T-helper 1 cell (primary cell): Measurements from ENCODE around the gene OTOG.

Experiments
- DNase-seq, 5 donors: peaks; one replicate each; pipeline ENCODE4 v3.0.0-alpha.2; 2012 to 2020
- total RNA-seq, 4 donors: gene quantifications; one replicate each; lab custom pipeline; 2026; lab: John Stamatoyannopoulos, UW

The OTOG gene, protein sequence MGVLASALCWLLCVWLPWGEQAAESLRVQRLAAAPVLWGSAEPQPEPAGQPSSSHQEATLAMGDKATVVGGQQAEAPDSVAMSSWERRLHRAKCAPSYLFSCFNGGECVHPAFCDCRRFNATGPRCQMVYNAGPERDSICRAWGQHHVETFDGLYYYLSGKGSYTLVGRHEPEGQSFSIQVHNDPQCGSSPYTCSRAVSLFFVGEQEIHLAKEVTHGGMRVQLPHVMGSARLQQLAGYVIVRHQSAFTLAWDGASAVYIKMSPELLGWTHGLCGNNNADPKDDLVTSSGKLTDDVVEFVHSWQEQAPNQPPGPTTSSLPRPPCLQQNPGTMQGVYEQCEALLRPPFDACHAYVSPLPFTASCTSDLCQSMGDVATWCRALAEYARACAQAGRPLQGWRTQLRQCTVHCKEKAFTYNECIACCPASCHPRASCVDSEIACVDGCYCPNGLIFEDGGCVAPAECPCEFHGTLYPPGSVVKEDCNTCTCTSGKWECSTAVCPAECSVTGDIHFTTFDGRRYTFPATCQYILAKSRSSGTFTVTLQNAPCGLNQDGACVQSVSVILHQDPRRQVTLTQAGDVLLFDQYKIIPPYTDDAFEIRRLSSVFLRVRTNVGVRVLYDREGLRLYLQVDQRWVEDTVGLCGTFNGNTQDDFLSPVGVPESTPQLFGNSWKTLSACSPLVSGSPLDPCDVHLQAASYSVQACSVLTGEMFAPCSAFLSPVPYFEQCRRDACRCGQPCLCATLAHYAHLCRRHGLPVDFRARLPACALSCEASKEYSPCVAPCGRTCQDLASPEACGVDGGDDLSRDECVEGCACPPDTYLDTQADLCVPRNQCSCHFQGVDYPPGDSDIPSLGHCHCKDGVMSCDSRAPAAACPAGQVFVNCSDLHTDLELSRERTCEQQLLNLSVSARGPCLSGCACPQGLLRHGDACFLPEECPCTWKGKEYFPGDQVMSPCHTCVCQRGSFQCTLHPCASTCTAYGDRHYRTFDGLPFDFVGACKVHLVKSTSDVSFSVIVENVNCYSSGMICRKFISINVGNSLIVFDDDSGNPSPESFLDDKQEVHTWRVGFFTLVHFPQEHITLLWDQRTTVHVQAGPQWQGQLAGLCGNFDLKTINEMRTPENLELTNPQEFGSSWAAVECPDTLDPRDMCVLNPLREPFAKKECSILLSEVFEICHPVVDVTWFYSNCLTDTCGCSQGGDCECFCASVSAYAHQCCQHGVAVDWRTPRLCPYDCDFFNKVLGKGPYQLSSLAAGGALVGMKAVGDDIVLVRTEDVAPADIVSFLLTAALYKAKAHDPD (N-terminal part only)
- 0 reads per million in 4 donors for total RNA-seq

DNA sequence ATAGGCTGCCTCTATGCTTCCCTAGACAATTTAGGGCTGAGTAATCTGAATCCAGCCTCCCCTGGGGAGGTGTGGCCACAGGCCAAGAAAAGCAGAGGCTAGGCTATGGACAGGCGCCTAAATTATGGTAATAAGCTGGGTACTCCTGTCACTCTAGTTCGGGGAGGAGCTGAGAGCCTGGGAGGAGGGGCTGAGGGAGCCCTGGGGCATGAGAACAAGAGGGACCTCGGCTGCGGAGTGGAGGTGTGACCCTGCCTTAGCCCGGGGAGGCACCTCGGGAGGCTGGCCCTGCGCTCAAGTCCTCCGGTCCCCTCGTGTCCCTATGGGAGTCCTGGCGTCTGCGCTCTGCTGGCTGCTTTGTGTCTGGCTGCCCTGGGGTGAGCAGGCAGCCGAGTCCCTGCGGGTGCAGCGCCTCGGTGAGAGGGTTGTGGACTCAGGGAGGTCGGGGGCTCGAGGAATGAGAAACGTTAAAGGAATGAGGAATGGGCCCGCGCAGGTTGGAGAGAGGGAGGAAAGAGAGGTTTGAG lies at the start of gene OTOG:
Gene OTOG (plus strand): TSS at position 209 of the 527 bp plus-strand sequence. CDS start 114 bp downstream, at position 323.
- no peak for DNase-seq

DNA sequence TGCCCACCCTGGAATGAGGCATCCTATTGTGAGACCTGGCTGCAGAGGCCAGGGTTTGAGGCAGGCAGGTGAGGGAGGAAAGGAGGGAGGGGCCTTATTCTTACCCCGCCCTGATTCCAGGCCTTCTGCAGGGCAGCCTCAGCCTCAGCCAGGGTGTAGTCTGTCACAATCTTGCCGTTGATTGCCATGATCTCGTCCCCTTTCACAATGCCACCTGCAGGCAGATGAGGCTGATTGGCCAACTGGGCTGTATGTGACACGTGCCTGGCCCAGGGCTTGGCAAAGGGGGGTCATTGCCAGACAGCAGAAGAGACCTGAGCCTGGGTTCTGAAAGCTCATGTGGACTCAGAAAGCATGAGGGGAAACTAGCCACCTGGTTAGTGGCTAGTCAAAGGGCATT lies 49.0 kb upstream of the OTOG start:
- DNase-seq = no peak

DNA sequence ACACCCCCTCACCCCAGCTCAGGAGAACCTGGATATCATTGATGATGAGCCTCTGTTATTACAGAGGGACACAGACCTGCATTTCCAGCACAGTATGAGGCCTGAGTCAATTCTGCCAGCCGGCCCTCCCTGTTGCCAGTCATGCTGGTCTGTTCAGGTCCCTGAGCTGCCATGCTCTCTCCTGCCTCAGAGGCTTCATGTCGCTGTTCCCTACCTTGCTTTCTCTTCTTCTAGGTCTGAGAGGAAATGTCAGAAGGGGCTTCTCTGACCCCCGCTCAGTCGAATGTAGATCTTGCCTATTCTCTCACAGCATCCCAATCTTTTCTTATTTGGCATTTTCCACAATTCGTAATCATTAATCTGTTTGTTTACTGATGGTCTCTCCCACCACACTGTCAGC lies 48.6 kb upstream of the OTOG start:
- no peak for DNase-seq

DNA sequence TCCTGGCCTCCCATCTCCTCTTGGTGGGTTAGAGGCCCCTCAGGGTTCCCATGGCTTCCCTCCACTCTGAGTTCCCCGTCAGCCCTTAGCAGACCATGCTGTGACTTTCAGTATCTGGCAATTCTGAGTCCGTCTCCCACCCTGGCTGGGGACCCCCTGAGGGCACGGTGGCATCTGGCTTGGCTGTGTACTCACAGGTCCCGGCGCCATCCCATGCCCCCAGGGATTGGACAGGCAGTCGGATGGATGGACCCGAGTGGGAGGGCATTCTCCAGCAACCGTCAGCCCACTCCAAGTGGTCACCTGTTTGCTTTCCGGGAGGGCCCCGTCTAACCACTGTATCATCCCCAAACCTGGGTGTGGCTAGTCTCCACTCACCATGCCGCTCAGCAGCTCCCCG lies 46.4 kb upstream of the OTOG start:
- DNase-seq = no peak

DNA sequence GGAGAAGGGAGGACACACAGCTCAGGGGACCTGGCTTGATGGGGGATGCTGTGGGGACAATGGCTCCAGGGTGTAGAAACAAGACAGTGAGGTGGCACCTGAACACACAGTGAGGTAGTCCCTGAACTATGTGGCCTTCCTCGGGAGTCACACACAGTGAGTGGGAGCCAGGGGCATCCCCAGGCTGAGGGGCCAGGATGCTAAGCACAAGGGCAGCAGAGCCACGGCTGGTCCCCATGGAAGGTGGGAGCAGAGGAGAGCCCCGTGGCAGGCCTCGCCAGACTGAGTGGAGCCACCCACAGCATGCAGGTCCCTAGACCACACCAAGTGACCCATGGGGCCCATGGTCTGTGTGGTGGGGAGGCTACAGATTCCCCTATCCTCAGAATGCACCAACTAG lies 44.4 kb upstream of the OTOG start:
- no peak for DNase-seq

DNA sequence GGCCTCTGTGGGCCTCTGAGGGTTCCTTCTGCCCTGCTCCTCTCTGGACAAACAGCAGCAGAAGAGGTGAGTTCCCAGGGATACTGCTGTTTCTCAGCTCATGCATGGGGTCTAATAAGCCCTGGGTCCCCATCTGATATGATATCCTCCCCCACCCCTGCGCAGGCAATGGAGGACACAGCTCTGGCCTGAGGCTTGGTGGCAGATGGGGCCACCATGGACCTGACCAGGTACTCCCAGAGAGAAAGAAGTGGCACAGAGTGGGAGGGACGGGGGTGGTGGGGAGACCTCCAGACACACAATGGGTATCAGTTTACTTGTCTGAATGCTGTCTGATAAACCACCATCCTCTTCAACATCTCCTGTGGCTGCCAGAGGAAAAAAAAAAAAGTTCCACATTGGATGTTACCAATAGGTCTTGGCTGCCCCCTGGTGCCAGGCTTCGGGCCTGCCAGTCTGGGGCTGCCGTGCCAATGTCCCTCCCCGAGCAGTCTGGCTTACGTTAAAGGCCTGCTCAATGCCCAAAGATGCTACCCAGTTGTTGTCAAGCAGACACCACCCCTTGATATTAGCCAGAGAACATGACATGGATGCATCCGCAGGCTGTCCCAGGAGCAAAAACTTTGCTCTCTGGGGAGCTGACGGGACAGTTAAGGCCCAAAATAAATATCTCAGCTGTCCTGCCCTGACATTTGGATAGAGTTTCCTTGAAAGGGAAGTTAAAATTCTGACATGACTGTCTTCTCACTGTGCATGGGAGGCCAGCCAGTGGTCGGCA lies 42.5 kb upstream of the OTOG start:
- peak; percentile 47 to 72 (median 58) for DNase-seq

DNA sequence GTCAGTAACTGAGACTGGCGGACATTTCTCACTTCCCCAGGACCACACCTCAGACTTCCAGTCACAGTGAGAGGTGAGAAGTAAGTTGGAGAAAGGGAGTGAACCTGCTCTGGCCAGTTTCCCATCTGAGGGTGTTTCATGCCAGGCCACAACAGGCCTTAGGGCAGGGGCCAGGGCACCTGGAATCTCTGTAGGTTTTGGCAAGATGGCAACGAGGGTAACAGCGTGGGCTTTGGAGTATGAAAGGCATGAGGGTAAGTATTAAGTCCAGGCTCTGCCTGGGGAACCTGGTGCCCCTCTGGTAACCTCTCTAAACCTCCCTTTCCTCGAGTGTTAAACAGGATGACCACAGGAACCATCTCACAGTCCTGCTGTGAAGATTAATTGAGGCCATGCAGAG lies 41.9 kb upstream of the OTOG start:
- no peak for DNase-seq

DNA sequence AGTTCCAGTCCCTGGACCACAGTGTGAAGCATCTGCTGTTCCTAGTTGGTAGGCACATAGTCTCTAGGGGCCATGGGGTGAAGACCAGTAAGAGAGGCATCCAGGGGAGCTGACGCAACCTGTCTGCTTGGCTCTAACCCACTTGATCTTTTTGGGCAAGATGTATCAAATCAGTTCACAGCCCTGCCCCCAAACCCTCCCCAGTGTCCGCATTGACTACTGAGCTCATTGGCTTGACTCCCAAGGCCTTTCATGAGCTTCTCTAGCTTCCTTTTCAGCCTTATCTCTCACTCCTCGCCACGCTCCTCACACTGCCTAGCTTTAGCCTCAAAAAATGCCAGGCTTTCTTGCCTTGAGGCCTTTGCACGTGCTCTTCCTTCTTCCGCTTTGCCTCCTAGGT lies 40.7 kb upstream of the OTOG start:
- no peak for DNase-seq

DNA sequence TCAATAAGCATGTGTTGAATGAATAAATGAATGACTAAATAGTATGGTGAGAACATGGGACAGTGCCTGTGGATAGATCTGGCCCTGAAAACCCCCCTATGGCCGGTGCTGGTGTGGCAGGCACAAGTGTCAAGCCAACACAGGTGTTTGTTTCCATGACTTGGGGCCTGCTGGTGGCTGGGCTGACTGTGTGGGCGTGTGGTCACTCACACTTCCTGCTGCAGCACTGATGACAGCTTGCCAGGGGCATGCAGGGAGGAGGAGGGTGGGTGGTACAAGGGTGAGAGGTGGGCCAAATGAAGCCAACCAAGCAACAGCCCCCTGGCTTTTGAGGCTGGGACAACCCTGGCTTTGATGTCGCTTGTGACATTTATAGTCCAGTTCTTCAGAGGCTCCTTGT lies 40.1 kb upstream of the OTOG start:
- DNase-seq = no peak

DNA sequence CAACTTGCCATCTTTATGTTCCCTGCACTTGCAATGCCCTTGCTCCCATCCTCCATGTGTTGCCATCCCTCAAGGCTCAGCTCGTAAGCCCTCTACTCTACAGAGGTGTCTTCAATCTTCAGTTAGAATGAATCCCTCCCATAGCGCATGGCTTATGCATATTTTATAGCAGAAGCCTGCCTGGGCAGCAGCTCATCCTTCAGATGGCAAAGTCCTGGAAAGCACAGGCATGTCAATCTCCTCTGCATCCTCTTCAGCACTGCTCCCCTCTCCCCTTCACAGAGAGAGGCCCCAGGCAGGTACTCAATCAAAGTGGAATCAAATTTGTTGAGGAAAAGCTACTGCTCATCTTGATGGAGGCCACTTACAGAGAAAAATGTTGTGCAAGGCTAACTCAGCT lies 39.3 kb upstream of the OTOG start:
- no peak for DNase-seq

DNA sequence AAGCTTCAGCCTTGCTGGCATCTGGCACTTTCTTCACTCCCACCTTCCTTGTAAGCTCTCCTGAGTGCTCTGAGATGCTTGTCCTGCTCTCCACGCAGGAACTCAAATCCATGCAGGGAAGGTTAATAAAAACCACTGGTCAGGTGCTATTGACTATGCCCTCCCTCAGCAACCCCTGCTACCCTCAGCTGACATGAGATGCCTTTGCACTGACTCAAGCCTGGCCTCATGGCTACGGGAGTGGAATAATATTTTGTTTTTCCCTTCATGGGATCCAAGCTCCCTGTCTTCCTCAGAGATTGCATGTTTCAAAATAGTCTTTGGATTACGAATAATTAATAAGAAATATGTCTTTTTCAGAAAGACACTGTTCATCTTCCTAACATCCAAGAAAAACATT lies 38.8 kb upstream of the OTOG start:
- no peak for DNase-seq

DNA sequence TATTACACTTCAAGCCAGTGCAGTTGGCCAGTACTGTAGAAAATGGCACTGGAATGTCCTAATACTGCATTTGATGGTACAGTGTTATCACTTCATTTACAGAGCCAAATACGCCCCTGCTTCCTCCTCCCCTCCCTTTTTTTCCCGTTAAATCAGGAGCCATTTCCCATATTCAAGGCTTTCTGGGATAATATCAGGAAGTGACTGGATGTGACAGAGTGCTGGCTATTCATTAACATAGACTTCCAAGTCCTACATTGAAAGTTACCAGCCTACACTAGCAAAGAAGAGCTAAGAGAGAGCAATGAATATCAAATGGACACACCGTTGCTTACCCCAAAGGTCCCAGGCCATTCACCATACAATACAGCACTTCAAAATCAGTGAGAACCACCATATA lies 38.3 kb upstream of the OTOG start:
- no peak for DNase-seq

DNA sequence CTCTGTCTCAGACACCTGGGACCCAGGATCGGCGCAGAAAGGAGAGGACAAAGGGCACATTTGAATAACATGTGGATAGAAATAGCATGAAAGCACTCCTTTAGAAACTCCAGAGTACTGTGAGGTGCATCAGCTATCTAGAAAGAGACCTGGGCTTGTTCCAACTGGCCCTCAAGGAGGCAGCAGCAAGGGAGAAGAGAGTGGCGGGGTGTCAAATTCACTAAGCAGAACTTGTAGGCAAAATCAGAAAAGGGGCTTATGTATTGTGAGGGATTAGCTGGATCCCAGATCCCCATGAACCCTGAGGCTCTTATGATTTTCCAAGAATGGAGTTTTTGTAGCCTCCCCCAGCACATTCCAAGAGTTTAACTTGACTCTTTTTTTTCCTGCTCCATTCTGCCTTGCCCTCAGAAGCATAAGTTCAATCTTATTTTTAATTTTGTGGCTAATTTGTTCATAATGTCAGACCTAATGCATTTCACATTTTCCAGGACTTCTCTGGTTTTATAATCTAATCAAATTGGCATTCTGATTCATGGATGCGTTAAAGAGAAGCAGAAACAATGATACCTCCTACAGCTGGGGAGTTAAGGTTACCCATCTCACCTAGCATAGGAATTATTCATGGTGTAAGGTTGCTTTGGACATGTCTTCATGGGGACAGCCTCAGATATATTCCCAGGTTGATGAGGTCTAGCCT lies 36.4 kb upstream of the OTOG start:
- DNase-seq = no peak

DNA sequence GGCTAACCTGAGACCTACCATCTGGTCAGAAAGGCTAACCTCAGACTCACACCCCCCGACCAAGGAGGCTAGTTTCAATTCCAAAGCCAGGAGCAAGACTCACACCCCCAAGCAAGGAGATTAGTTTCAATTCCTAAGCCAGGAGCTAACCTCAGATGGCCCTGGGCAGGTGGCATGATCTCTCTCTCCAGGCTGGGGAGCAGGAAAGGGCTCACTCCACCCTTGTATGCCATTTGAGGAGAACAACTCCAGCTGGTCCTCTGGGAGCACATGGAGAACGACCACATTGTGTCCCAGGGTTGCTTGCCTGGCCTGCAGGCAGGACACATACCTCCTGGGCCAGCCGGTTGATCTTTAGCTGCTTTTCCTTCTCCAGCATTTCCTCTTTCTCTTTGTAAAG lies 35.5 kb upstream of the OTOG start:
- no peak for DNase-seq

DNA sequence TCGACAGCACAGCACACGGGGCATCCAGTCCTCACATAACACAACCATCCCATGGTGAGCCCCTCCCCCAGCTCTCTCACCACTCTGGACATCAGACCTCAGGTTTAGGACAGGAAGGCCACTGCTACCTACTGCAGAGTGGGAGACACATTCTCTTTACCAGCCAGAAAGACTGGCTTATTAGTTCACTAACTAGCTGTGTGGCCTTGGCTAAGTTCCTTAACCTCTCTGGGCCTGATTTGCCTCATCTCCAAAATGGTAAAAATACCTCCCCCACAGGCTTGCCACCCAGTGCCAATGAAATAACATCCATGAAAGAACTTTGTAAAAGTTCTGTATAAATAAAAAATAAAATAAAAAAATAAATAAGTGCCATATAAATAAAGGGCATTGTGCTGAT lies 35.0 kb upstream of the OTOG start:
- no peak for DNase-seq

DNA sequence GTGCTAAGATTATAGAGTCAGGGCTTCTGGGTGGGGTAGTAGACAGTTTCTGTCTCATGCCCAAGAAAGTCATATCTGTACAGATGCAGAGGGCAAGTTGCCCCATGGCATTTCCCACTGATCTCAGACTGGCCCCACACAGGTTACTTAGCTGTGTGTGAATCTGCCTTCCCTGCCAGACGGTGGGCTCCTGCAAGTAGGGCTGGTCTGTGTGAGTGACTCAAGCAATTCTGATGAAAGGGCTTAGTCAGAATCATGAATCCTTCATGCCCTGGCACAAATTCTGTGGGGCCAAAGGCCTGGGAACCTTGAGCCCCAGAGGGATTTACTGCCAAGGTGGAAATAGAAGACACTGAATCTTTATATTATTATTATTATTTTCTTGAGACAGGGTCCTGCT lies 33.2 kb upstream of the OTOG start:
- no peak for DNase-seq

DNA sequence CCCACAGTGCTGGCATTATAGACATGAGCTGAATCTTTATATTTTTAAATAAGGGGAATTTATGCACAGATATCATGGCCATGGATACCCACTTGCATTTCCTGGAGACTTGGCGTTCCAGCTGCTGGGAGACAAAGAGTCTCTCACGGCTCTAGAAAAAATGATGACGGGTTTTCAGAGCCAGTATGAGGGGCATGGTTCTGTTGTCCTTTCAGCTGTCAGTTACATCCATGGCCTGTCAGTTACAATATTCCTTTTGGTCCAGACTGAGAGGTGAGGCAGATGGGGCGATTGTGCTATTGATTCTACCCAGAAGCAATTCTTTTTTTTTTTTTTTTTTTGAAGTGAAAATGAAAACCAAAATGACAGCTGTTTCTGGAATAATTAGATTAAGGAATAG lies 32.6 kb upstream of the OTOG start:
- DNase-seq = no peak

DNA sequence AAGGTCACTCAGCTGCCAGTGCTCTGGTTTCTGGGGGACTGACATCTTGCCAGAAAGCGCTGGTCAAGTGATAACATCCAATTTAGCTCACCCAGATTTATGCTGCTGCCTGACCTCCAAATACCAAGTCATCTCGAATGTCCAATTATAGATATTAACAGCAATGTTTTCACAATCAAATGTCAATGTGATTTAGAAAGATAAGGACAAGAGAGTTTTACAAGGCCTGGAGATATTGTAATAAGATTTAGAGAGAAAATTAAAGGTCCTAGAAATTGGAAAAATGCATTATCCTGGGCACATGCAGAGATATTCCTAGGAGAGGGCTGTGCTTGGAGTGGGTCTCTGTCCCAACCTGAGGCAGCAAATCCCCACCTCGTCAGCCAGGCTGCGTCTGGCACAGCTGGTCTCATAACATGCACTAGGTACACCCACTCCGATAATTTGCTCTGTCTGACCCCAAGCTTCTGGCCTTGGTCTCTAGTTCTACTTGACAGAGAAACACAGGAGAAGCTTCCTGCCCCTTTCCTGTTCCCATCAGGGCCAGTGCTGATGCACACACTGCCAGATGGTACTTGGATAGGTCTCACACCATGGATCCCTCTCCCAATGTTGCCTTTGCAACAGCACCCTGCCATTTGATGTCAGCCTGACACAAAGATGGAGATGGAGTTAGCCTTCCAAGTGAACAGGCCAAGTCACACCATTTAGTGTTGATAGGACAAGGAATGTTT lies 31.4 kb upstream of the OTOG start:
- no peak for DNase-seq

DNA sequence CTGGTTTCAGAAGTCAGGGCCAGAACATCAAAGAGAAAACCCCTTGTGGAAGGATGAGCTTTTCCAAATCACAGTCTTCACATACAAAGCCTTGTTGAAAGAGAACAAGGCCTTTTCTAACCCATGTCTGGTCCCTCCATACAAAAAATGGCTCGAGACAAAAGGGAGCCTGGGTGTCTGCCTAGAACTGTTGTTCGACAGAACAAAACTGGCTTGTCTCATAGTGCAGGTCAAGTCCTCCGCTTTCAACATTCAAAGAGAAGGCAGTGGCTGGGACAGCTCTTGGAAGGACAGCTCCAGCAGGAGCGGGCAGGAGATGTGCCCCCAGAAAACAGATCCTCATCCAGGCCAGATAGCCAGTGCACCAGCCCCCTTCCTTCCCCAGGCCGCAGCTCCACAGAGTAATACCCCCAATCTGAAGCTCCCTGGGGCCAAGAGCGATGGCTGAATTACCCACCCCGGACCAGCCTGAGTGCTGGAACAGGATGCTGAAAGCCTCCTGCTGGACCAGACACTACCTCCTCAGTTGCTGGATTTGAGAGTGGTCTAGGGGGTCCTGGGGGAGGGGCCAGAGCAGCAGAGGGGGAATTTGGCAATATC lies 30.4 kb upstream of the OTOG start:
- no peak for DNase-seq

DNA sequence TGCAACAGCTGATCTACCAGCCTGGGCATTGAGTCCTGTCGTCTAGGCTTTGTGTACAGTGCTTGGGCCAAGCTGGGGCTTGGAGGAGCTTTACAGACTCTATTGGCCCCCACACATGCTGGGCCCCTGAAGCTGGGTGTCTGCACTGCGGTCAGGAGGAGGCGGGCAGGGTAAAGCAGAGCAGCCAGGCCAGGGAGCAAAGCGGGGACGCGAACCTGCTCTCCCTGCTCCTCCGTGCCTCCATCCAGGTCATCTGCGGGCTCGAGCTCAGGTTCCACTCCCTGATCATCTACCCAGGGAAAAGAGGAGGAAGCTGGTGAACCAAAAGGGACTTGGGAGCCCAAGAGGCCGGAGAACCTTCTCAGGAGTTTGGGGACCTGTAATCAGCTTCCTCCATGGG lies 29.9 kb upstream of the OTOG start:
- DNase-seq = no peak
